K562 (cell line): ENCODE data around the gene COX6B2. TPM values are rescaled to one million over a fixed set of nuclear protein-coding genes. Genes with fewer than 3 reads are reported as not detected.

ENCODE experiments used
- ATF1 ChIP-seq, 2 experiments: fragments of 450-650 bp in 1 of 2; IDR thresholded peaks; 2 replicates each; pipeline ENCODE4 v1.6.1; 2016; ENCODE audit warnings: missing compliant biosample characterization in 1 of 2, missing genetic modification characterization in 1 of 2
- DMBX1 ChIP-seq: fragments of 250-450 bp; sonication (Bioruptor Pico); IDR thresholded peaks from 2 replicates; pipeline ENCODE4 v1.8.0; 2022; ENCODE audit warnings: inconsistent platforms, mild to moderate bottlenecking, moderate library complexity, borderline replicate concordance
- E2F3 ChIP-seq: fragments of 250-450 bp; sonication (Bioruptor Pico); IDR thresholded peaks from 2 replicates; pipeline ENCODE4 v1.4.0; 2020; ENCODE audit warnings: mild to moderate bottlenecking
- POLR2AphosphoS5 ChIP-seq: IDR thresholded peaks from 2 replicates; pipeline ENCODE4 v1.6.1; 2011; ENCODE audit warnings: mild to moderate bottlenecking, low read depth, low read length, moderate library complexity; ENCODE audit not compliant: control insufficient read depth, insufficient read depth
- SRSF7 ChIP-seq: fragments of 200-400 bp; formaldehyde crosslinking; optimal IDR thresholded peaks from 2 replicates; pipeline ENCODE3; 2017; ENCODE audit warnings: mild to moderate bottlenecking, low read depth, low read length
- TOE1 ChIP-seq, 2 experiments: fragments of 450-650 bp in 1 of 2; sonication (generic) in 1 of 2; formaldehyde crosslinking in 1 of 2; IDR thresholded peaks; 2 replicates each; pipeline versions ENCODE4 v1.7.1 to v1.8.0; 2016 to 2022; ENCODE audit warnings: borderline replicate concordance in 2 of 2, mild to moderate bottlenecking in 2 of 2, antibody characterized with exemption in 1 of 2, inconsistent platforms in 1 of 2, low read depth in 1 of 2, missing genetic modification reagents in 1 of 2, moderate library complexity in 1 of 2
- ZC3H8 ChIP-seq: fragments of 450-650 bp; IDR thresholded peaks from 2 replicates; pipeline ENCODE4 v1.6.1; 2017
- ZNF76 ChIP-seq: fragments of 250-450 bp; sonication (Bioruptor Pico); IDR thresholded peaks from 2 replicates; pipeline ENCODE4 v1.4.0; 2020; ENCODE audit warnings: mild to moderate bottlenecking, moderate library complexity, borderline replicate concordance
- polyA plus RNA-seq, 8 experiments: library from polyadenylated mRNA; depleted of rRNA in 4 of 8; stranded (reverse) in 5 of 8; unstranded in 3 of 8; fragments of >200 nt; fragmentation: Nextera tagmentation in 2 of 8; fragmentation: Illumina TruSeq in 1 of 8; extraction: Ambion mirVana in 2 of 8; extraction: Trizol in 1 of 8; gene quantifications; 2 replicates each; pipeline versions ENCODE4 v1.2.1 to v1.2.3, GENCODE V29; 2011 to 2014; ENCODE audit warnings: inconsistent platforms in 1 of 8, missing spikeins in 1 of 8
- total RNA-seq, 7 experiments: library from RNA; depleted of rRNA in 6 of 7; stranded (reverse); fragments of >200 nt in 6 of 7; fragmentation: Illumina TruSeq in 2 of 7; extraction: Trizol in 2 of 7; gene quantifications; 2 replicates each; pipeline versions ENCODE4 v1.2.1 to v1.2.3, GENCODE V29; 2011 to 2021; ENCODE audit warnings: low replicate concordance in 1 of 7
- TF ChIP-seq, protein P1 (sequence below): fragments of 200-600 bp; sonication (generic); IDR thresholded peaks from one replicate; pipeline ENCODE4 v1.6.1; 2012; ENCODE audit warnings: mild to moderate bottlenecking, low read depth, low read length, inconsistent platforms
- TF ChIP-seq, protein P2 (sequence below): fragments of 200-800 bp; sonication (Bioruptor generic); IDR thresholded peaks from 2 replicates; pipeline ENCODE4 v1.6.1; 2017; ENCODE audit warnings: missing genetic modification characterization, missing compliant biosample characterization
- TF ChIP-seq, protein P3 (sequence below): sonication (generic); formaldehyde crosslinking; IDR thresholded peaks from 2 replicates; pipeline ENCODE4 v1.9.0; 2022; ENCODE audit warnings: mild to moderate bottlenecking, missing genetic modification reagents

Gene COX6B2
- total and polyA plus RNA-seq, 9 of the 15 experiments (the other 6 are each of a cell fraction or from before 2014, with no cell fraction given) = 0.40 to 2.5 (median 0.83) TPM

DNA sequence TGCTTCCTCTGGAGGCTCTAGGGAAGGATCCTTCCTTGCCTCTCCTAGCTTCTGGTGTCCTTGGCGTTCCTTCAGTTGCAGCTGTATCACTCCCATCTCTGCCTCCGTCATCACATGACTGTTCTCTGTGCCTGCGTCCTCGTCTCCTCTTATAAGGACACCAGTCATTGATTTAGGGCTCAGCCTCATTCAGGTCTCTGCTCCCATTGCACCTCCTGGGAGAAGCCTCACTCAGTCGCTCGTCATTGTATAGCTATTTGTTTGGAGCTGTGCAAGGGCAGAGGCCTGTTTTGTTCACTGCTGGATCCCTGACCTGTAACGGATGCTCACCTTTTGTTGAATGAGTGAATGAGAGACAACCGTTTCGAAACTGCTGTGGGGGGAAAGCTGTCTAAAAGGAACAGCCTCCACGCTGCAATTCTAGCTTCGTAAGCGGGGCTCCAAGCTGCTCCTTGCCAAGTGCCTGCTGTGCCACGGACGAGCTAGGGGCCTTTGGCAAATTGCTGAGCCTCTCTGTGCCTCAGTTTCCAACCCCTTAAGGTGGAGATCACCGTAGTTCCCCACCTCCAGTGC, 53.5 kb downstream of the COX6B2 start (continued):
- TF ChIP-seq, protein P1, sequence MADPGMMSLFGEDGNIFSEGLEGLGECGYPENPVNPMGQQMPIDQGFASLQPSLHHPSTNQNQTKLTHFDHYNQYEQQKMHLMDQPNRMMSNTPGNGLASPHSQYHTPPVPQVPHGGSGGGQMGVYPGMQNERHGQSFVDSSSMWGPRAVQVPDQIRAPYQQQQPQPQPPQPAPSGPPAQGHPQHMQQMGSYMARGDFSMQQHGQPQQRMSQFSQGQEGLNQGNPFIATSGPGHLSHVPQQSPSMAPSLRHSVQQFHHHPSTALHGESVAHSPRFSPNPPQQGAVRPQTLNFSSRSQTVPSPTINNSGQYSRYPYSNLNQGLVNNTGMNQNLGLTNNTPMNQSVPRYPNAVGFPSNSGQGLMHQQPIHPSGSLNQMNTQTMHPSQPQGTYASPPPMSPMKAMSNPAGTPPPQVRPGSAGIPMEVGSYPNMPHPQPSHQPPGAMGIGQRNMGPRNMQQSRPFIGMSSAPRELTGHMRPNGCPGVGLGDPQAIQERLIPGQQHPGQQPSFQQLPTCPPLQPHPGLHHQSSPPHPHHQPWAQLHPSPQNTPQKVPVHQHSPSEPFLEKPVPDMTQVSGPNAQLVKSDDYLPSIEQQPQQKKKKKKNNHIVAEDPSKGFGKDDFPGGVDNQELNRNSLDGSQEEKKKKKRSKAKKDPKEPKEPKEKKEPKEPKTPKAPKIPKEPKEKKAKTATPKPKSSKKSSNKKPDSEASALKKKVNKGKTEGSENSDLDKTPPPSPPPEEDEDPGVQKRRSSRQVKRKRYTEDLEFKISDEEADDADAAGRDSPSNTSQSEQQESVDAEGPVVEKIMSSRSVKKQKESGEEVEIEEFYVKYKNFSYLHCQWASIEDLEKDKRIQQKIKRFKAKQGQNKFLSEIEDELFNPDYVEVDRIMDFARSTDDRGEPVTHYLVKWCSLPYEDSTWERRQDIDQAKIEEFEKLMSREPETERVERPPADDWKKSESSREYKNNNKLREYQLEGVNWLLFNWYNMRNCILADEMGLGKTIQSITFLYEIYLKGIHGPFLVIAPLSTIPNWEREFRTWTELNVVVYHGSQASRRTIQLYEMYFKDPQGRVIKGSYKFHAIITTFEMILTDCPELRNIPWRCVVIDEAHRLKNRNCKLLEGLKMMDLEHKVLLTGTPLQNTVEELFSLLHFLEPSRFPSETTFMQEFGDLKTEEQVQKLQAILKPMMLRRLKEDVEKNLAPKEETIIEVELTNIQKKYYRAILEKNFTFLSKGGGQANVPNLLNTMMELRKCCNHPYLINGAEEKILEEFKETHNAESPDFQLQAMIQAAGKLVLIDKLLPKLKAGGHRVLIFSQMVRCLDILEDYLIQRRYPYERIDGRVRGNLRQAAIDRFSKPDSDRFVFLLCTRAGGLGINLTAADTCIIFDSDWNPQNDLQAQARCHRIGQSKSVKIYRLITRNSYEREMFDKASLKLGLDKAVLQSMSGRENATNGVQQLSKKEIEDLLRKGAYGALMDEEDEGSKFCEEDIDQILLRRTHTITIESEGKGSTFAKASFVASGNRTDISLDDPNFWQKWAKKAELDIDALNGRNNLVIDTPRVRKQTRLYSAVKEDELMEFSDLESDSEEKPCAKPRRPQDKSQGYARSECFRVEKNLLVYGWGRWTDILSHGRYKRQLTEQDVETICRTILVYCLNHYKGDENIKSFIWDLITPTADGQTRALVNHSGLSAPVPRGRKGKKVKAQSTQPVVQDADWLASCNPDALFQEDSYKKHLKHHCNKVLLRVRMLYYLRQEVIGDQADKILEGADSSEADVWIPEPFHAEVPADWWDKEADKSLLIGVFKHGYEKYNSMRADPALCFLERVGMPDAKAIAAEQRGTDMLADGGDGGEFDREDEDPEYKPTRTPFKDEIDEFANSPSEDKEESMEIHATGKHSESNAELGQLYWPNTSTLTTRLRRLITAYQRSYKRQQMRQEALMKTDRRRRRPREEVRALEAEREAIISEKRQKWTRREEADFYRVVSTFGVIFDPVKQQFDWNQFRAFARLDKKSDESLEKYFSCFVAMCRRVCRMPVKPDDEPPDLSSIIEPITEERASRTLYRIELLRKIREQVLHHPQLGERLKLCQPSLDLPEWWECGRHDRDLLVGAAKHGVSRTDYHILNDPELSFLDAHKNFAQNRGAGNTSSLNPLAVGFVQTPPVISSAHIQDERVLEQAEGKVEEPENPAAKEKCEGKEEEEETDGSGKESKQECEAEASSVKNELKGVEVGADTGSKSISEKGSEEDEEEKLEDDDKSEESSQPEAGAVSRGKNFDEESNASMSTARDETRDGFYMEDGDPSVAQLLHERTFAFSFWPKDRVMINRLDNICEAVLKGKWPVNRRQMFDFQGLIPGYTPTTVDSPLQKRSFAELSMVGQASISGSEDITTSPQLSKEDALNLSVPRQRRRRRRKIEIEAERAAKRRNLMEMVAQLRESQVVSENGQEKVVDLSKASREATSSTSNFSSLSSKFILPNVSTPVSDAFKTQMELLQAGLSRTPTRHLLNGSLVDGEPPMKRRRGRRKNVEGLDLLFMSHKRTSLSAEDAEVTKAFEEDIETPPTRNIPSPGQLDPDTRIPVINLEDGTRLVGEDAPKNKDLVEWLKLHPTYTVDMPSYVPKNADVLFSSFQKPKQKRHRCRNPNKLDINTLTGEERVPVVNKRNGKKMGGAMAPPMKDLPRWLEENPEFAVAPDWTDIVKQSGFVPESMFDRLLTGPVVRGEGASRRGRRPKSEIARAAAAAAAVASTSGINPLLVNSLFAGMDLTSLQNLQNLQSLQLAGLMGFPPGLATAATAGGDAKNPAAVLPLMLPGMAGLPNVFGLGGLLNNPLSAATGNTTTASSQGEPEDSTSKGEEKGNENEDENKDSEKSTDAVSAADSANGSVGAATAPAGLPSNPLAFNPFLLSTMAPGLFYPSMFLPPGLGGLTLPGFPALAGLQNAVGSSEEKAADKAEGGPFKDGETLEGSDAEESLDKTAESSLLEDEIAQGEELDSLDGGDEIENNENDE = no peak
- TF ChIP-seq, protein P2, sequence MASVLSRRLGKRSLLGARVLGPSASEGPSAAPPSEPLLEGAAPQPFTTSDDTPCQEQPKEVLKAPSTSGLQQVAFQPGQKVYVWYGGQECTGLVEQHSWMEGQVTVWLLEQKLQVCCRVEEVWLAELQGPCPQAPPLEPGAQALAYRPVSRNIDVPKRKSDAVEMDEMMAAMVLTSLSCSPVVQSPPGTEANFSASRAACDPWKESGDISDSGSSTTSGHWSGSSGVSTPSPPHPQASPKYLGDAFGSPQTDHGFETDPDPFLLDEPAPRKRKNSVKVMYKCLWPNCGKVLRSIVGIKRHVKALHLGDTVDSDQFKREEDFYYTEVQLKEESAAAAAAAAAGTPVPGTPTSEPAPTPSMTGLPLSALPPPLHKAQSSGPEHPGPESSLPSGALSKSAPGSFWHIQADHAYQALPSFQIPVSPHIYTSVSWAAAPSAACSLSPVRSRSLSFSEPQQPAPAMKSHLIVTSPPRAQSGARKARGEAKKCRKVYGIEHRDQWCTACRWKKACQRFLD = no peak
- TF ChIP-seq ZNF76 (CRISPR knock-in tag) (0 out of 2 replicates have a peak, but pooled peaks have one; percentile 40), TOE1 (IDR thresholded peaks at IDR 0.05; ENCODE audit: borderline replicate concordance) (peak; percentile 56; the same call in 1 of the 2 replicates), TOE1 (CRISPR knock-in tag; IDR thresholded peaks at IDR 0.05; ENCODE audit: borderline replicate concordance, low read depth) (no peak), ZC3H8 (no peak), ATF1 (CRISPR knock-in tag; IDR thresholded peaks at IDR 0.05) (no peak), ATF1 (tag; IDR thresholded peaks at IDR 0.05) (peak; percentile 20; the same call in 1 of the 2 replicates), E2F3 (CRISPR knock-in tag) (0 out of 2 replicates have a peak, but pooled peaks have one; percentile 25), POLR2AphosphoS5 (no peak), SRSF7 (no peak), DMBX1 (CRISPR knock-in tag) (0 out of 2 replicates have a peak, but pooled peaks have one; percentile 30)
- TF ChIP-seq, protein P3, sequence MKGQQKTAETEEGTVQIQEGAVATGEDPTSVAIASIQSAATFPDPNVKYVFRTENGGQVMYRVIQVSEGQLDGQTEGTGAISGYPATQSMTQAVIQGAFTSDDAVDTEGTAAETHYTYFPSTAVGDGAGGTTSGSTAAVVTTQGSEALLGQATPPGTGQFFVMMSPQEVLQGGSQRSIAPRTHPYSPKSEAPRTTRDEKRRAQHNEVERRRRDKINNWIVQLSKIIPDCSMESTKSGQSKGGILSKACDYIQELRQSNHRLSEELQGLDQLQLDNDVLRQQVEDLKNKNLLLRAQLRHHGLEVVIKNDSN (CRISPR knock-in tag) = 0 out of 2 replicates have a peak, but pooled peaks have one; percentile 21
